Activated T-helper 17 cell treated with anti-CD3 and anti-CD28 coated beads, Interleukin-2, amount 50 U/mL, for 72 hours (primary cell): ENCODE measurements around the gene MRPS22. TPM values are rescaled to one million over a fixed set of nuclear protein-coding genes. Genes with fewer than 3 reads are reported as not detected.
A peak's percentile ranks its signal among the peaks of the same experiment; 100 is the strongest.

Experiments used
- ATAC-seq: fragments of 150-1000 bp; cut with Tn5 transposase; replicated peaks from 2 replicates; pipeline ENCODE4 v1.10.0; 2021; ENCODE audit warnings: mild to moderate bottlenecking, moderate library complexity
- H3K27ac Mint-ChIP-seq: one replicate; pipeline ENCODE4 v1.8.0; 2022; ENCODE audit warnings: mixed read lengths
- H3K27me3 Mint-ChIP-seq: one replicate; pipeline ENCODE4 v1.8.0; 2022; ENCODE audit warnings: mixed read lengths
- H3K36me3 Mint-ChIP-seq: one replicate; pipeline ENCODE4 v1.8.0; 2022; ENCODE audit warnings: low read depth, mild to moderate bottlenecking, mixed read lengths
- H3K4me1 Mint-ChIP-seq: one replicate; pipeline ENCODE4 v1.8.0; 2022; ENCODE audit warnings: mixed read lengths
- H3K4me3 Mint-ChIP-seq: one replicate; pipeline ENCODE4 v1.8.0; 2022; ENCODE audit warnings: mild to moderate bottlenecking, mixed read lengths
- H3K9me3 Mint-ChIP-seq: one replicate; pipeline ENCODE4 v1.8.0; 2022; ENCODE audit warnings: mixed read lengths
- total RNA-seq, 2 donors: library from RNA; stranded (reverse); gene quantifications; one replicate each; pipeline ENCODE4 v1.2.3, GENCODE V29; 2022

MRPS22 gene
- total RNA-seq, 2 donors from 2014 or later, result 49.2 to 53.4 TPM

- H3K4me1 Mint-ChIP-seq, result peaks cover 5% of the 10 kb centered on the region
- H3K27ac Mint-ChIP-seq, result no peak overlapping the region
- ATAC-seq, result no peak
- H3K9me3 Mint-ChIP-seq, result peaks cover 5% of the 10 kb centered on the region
- H3K36me3 Mint-ChIP-seq, result no peaks in the 10 kb centered on the region
- peaks cover 11% of the 10 kb centered on the region for H3K27me3 Mint-ChIP-seq
- H3K4me3 Mint-ChIP-seq, result no peak overlapping the region
Measured at GRCh38 chr3:139339219-139339906, 4.5 kb upstream of the MRPS22 start.

GRCh38 chr3:139340784-139341183, 3.0 kb upstream of the MRPS22 start:
- Mint-ChIP-seq H3K4me3 (no peak overlapping the region), H3K36me3 (no peaks in the 10 kb centered on the region), H3K27ac (no peak overlapping the region), H3K4me1 (peaks cover 5% of the 10 kb centered on the region), H3K27me3 (peaks cover 11% of the 10 kb centered on the region), H3K9me3 (peaks cover 5% of the 10 kb centered on the region)
- no peak for ATAC-seq

DNA sequence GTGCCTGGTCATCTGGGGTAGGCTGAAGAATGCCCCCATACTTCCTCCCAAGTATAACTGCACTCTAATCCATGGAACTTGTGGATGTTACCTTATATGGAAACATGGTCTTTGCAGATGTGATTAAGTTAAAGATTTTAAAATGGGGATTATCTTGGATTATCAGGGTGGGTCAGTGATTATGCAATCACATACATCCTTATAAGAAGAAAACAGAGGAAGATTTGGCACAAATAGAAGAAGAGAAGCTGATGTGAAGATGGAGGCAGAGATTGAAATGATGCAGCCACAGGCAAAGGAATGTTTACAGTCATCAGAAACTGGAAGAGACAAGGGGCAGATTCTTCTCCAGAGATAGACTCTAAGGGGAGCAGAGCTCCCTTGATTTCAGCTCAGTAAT, 1.8 kb upstream of the MRPS22 start:
- no peak for ATAC-seq
- Mint-ChIP-seq H3K9me3 (peaks cover 5% of the 10 kb centered on the region), H3K4me3 (no peak overlapping the region), H3K27me3 (peaks cover 7% of the 10 kb centered on the region), H3K4me1 (peaks cover 5% of the 10 kb centered on the region), H3K27ac (no peak overlapping the region), H3K36me3 (peaks cover 6% of the 10 kb centered on the region)

DNA sequence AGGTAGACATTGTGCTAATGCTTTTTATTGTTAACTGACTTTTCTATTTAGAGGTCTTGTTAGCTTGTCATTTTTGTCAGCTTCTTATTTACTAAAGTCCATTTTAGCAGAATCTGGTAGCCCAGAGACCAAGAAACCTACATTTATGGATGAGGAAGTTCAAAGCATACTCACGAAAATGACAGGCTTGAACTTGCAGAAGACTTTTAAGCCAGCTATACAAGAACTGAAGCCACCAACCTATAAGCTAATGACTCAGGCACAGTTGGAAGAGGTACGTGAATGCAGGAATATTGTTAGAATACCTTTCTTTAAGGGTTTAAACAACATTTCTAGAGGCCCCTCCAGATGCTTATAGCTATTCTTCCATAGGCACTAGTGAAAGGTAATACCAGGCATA, 3.0 kb downstream of the MRPS22 start:
- peaks cover 5% of the 10 kb centered on the region for H3K9me3 Mint-ChIP-seq
- no peak overlapping the region for H3K4me3 Mint-ChIP-seq

DNA sequence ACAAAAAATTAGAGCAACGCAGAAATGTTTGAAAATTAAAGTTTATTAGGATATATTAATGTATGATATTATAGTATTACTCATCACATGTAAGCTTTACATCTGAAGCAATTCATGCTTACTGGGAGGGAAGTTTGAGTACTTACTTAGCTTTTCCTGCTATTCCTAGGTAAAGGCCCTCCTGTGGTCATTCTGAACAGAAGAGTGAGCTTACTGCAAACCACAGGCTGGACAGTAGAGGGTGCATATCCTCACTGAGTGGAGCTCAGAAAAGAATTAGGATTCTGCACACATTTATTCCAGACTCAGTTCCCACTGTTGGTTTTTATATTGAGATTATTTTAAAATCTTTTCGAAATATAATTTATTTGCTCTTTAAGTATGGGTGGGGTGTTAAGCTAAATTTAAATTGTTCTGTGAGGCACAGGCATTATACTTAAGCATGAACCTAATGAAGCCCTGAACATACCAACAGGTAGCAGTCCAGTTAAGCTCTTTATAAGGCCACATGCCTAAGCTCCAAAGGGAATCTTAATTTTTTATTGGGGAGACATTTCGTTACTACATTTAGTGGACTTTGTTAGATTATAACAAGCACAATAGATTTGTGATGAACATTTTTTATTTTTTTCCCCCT, 10.2 kb downstream of the MRPS22 start:
- peaks cover 99% of the 10 kb centered on the region for H3K36me3 Mint-ChIP-seq
- H3K27me3 Mint-ChIP-seq, result no peaks in the 10 kb centered on the region
- H3K27ac Mint-ChIP-seq, result no peak overlapping the region
- no peak overlapping the region for H3K4me3 Mint-ChIP-seq
- ATAC-seq, result no peak
- H3K4me1 Mint-ChIP-seq, result peaks cover 14% of the 10 kb centered on the region
- no peaks in the 10 kb centered on the region for H3K9me3 Mint-ChIP-seq

More for the DNA sequence above, 3.0 kb downstream of the MRPS22 start:
- H3K27ac Mint-ChIP-seq, result no peak overlapping the region
- ATAC-seq, result no peak
- no peaks in the 10 kb centered on the region for H3K27me3 Mint-ChIP-seq
- peaks cover 5% of the 10 kb centered on the region for H3K4me1 Mint-ChIP-seq
- peaks cover 53% of the 10 kb centered on the region for H3K36me3 Mint-ChIP-seq

DNA sequence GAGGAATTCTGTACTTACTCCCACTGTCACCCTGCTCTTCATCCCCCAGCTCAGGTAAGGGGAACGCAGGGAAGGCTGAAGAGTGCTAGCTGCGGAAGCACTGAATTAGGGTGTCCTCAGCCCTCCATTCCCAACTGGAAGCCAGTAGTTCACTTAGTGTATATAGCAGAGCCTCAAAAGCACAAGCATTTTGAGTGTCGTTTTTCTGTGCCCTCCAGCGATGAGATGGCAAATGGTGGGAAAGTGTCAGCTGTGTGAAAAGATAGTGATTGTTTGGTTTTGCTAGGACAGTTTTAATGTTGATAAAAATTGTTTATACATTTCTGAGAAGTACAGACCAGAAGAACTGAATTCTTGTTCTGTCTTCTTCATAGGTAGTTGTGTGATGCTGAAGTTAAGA, 10.8 kb downstream of the MRPS22 start:
- no peak for ATAC-seq
- no peaks in the 10 kb centered on the region for H3K27me3 Mint-ChIP-seq
- peaks cover 14% of the 10 kb centered on the region for H3K4me1 Mint-ChIP-seq
- no peaks in the 10 kb centered on the region for H3K9me3 Mint-ChIP-seq
- peaks cover 99% of the 10 kb centered on the region for H3K36me3 Mint-ChIP-seq
- no peak overlapping the region for H3K27ac Mint-ChIP-seq
- no peak overlapping the region for H3K4me3 Mint-ChIP-seq

DNA sequence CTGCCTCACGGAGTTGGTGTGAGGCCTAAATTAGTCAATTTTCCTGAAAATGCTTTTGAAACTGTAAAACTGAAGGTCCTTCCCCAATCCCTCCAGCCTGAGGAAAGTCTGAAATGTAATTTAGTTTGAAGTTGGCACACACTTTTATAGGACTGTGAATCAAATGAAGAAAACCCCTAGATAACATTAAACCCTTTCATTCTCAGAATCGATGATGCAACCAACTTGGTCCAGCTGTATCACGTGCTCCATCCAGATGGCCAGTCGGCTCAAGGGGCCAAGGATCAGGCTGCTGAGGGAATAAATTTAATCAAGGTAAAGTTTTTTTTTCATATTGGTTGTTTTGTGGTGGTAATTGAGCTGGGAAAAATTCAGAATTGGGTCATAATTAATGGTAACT, 11.7 kb downstream of the MRPS22 start:
- H3K4me3 Mint-ChIP-seq, result no peak overlapping the region
- H3K27me3 Mint-ChIP-seq, result no peaks in the 10 kb centered on the region
- peaks cover 14% of the 10 kb centered on the region for H3K4me1 Mint-ChIP-seq
- H3K9me3 Mint-ChIP-seq, result no peaks in the 10 kb centered on the region
- no peak for ATAC-seq
- H3K27ac Mint-ChIP-seq, result no peak overlapping the region
- H3K36me3 Mint-ChIP-seq, result peaks cover 99% of the 10 kb centered on the region

DNA sequence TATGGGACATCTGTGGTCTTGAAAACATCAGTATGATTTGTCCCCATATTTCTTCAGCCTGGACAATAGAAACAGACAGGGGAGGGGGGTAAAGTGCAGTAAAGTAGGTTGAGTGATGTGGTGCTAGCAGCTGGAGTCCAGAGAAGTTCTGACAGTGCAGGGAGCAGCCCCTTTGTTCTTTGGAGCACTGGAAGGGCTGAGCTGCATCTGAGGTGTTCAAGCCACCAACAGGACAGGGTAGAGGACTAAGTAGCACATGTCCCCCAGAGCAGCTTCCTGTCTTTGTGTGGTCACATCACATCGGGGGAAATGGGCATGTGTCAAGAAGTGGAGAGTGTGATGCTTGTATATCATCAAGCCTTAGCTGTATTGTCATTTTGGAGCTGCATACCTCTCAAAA, 12.1 kb downstream of the MRPS22 start:
- H3K36me3 Mint-ChIP-seq, result peaks cover 99% of the 10 kb centered on the region
- H3K4me3 Mint-ChIP-seq, result no peak overlapping the region
- H3K4me1 Mint-ChIP-seq, result peaks cover 14% of the 10 kb centered on the region
- no peaks in the 10 kb centered on the region for H3K9me3 Mint-ChIP-seq
- no peak overlapping the region for H3K27ac Mint-ChIP-seq
- ATAC-seq, result no peak
- no peaks in the 10 kb centered on the region for H3K27me3 Mint-ChIP-seq

DNA sequence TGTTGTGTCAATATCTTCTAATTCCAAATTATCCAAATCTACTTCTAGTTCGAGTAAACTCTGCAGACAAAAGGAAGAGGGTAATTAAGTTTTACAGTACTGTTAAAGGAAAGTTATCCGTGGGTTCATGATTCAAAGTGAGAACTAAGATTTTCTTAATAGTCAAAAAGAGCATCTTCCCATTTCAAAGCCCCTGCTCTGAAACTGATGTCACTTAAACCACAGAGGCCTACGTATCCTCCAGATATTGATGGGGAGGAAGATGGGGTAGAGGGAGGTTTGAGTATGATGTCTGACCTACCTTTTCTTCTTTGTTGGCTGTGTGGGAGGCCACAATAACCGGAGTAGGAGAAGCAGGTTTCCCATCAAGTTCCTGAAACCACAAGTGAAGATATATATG, 14.1 kb downstream of the MRPS22 start:
- peaks cover 14% of the 10 kb centered on the region for H3K4me1 Mint-ChIP-seq
- peak overlapping the region; percentile 21 for H3K4me3 Mint-ChIP-seq
- no peaks in the 10 kb centered on the region for H3K9me3 Mint-ChIP-seq
- ATAC-seq, result peak; percentile 98
- H3K27ac Mint-ChIP-seq, result peak overlapping the region; percentile 42
- peaks cover 99% of the 10 kb centered on the region for H3K36me3 Mint-ChIP-seq
- no peaks in the 10 kb centered on the region for H3K27me3 Mint-ChIP-seq

DNA sequence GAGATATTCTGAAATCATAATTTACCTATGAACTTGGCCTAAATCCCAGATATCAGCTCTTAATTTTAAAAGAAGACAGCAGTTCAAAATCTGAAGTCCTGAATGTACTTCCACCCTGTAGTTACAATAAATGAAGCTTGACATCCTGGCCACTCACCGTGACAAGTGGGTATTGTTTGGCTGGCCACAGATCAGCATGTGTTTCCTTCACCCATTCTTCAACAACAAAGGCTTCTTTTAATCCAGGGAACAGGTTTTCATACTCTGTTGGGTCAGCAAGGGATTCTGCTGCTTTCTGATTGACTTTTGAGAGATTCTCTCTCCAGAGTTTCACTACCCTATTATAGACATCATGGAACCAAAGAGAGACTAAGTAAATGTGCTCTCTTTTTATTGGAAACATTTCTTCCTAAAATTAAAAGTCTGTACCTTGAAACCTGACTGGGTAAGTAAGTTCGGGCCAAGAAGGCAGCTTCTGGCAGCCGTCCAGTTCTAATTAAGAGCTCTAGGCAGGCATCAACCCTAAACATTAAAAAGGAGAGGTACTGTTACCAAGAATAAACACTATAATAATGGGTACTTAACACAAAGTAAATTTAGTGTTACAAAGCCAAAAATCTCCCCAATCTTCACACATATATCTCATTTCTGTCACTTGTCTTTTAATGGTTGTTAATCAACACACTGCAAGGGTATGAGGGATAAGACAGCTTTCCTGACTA, 15.2 kb downstream of the MRPS22 start:
- Mint-ChIP-seq H3K27ac (no peak overlapping the region), H3K36me3 (peaks cover 100% of the 10 kb centered on the region), H3K27me3 (no peaks in the 10 kb centered on the region), H3K4me1 (peaks cover 14% of the 10 kb centered on the region), H3K9me3 (no peaks in the 10 kb centered on the region), H3K4me3 (no peak overlapping the region)
- ATAC-seq, result no peak

DNA sequence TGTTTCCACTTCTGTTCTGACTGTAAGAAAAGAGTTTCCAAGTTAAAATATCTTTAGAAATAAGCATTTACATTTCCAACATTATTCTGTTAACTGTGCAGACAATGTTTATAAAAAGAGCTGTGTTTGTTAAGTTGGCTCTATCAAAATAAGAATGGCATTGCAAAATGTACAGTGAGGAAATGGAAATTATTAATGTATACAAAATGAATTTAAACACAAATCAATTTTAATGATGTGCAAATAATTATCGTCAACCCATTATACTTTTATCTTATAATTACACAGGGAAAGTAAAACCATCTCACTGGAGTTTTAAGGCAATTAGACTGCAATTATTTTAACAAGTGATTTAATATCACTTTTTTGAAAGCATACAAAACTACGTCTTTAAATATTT, 17.5 kb downstream of the MRPS22 start:
- Mint-ChIP-seq H3K27ac (no peak overlapping the region), H3K4me3 (no peak overlapping the region), H3K36me3 (peaks cover 100% of the 10 kb centered on the region), H3K9me3 (no peaks in the 10 kb centered on the region), H3K27me3 (no peaks in the 10 kb centered on the region), H3K4me1 (peaks cover 9% of the 10 kb centered on the region)
- no peak for ATAC-seq

GRCh38 chr3:139364549-139364948, 20.7 kb downstream of the MRPS22 start:
- ATAC-seq, result no peak
- Mint-ChIP-seq H3K4me1 (peaks cover 5% of the 10 kb centered on the region), H3K27me3 (no peaks in the 10 kb centered on the region), H3K4me3 (no peak overlapping the region), H3K27ac (no peak overlapping the region), H3K36me3 (peaks cover 100% of the 10 kb centered on the region), H3K9me3 (no peaks in the 10 kb centered on the region)

DNA sequence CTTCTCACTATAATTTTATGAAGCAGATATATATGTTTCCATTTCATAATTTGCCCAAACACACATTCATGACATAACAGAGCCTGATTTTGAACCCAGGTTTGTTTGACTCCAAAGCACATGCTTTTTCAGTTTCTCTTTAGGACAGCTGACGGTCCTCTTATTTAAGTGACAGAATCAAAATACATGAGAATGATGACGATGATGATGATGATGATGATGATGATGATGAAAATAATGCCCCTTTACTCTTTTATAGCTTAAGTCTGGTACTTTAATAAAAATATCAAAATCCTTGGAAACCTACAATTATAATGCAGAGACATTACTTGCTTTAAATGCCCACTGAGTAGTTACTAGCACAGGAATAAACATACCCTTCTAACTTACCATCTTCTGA, 30.3 kb downstream of the MRPS22 start:
- H3K36me3 Mint-ChIP-seq, result peaks cover 97% of the 10 kb centered on the region
- H3K27ac Mint-ChIP-seq, result no peak overlapping the region
- no peaks in the 10 kb centered on the region for H3K27me3 Mint-ChIP-seq
- H3K4me3 Mint-ChIP-seq, result no peak overlapping the region
- ATAC-seq, result no peak
- no peaks in the 10 kb centered on the region for H3K4me1 Mint-ChIP-seq
- H3K9me3 Mint-ChIP-seq, result no peaks in the 10 kb centered on the region

- Mint-ChIP-seq H3K4me1 (peaks cover 22% of the 10 kb centered on the region), H3K36me3 (peaks cover 97% of the 10 kb centered on the region), H3K4me3 (no peak overlapping the region), H3K27ac (no peak overlapping the region), H3K27me3 (no peaks in the 10 kb centered on the region), H3K9me3 (no peaks in the 10 kb centered on the region)
- ATAC-seq, result no peak
Measured at GRCh38 chr3:139377378-139377777, 33.6 kb downstream of the MRPS22 start.
